NCI-H345 (cell line): Measurements from ENCODE around the gene PPP2R5D.
A peak's percentile ranks its signal among the peaks of the same experiment; 100 is the strongest.
"Not testable (repeated sequence)": the region's sequence is repeated elsewhere in the genome, so short reads cannot be mapped to it uniquely, and the experiment has no call there.

Experiments used
- DNase-seq: peaks from one replicate; lab custom pipeline; 2025; lab: John Stamatoyannopoulos, UW

Gene PPP2R5D

GRCh38 chr6:42996513-42996912 is 12.1 kb downstream of the PPP2R5D start:
- DNase-seq = no peak

GRCh38 chr6:42998205-42998604 is 13.8 kb downstream of the PPP2R5D start:
- DNase-seq = not testable (repeated sequence)

- no peak for DNase-seq
Observed at GRCh38 chr6:43001843-43002242, 17.5 kb downstream of the PPP2R5D start.

- no peak for DNase-seq
Observed at GRCh38 chr6:43005844-43006243, 21.5 kb downstream of the PPP2R5D start.

GRCh38 chr6:43006251-43006650 is 21.9 kb downstream of the PPP2R5D start:
- no peak for DNase-seq

GRCh38 chr6:43007126-43007525 is 22.8 kb downstream of the PPP2R5D start:
- DNase-seq = no peak

- peak; percentile 7 for DNase-seq
Observed at GRCh38 chr6:43009124-43009523, 24.8 kb downstream of the PPP2R5D start.

- no peak for DNase-seq
Observed at GRCh38 chr6:43011207-43011606, 26.8 kb downstream of the PPP2R5D start.

GRCh38 chr6:43012364-43012763 is 28.0 kb downstream of the PPP2R5D start:
- DNase-seq = no peak

GRCh38 chr6:43013097-43013842 is 28.9 kb downstream of the PPP2R5D start:
- DNase-seq = peak; percentile 30

GRCh38 chr6:43013843-43014433 is 29.6 kb downstream of the PPP2R5D start, which contains the start of the genes KLHDC3 and MEA1:
Gene KLHDC3 (plus strand): TSS chr6:43014249. CDS start chr6:43017193, 2,944 bp downstream.
Gene MEA1 (minus strand): TSS chr6:43013946. CDS start chr6:43013813, 133 bp downstream.
- DNase-seq = peak; percentile 100

GRCh38 chr6:43014434-43014909 is 30.1 kb downstream of the PPP2R5D start:
- no peak for DNase-seq

GRCh38 chr6:43016176-43016942 is 32.0 kb downstream of the PPP2R5D start:
- DNase-seq = no peak

GRCh38 chr6:43016943-43017334 is 32.6 kb downstream of the PPP2R5D start:
- DNase-seq = no peak

GRCh38 chr6:43019152-43019551 is 34.8 kb downstream of the PPP2R5D start:
- no peak for DNase-seq

GRCh38 chr6:43020052-43020705 is 35.8 kb downstream of the PPP2R5D start:
- no peak for DNase-seq

GRCh38 chr6:43020847-43021246 is 36.5 kb downstream of the PPP2R5D start:
- no peak for DNase-seq

GRCh38 chr6:43021270-43022047 is 37.1 kb downstream of the PPP2R5D start, which contains the start of gene RRP36:
Gene RRP36 (plus strand): TSS chr6:43021623. CDS start chr6:43021655, 32 bp downstream.
- peak; percentile 80 for DNase-seq

GRCh38 chr6:43024436-43024835 is 40.1 kb downstream of the PPP2R5D start:
- no peak for DNase-seq

GRCh38 chr6:43026365-43026764 is 42.0 kb downstream of the PPP2R5D start:
- no peak for DNase-seq

GRCh38 chr6:43029120-43029519 is 44.8 kb downstream of the PPP2R5D start:
- no peak for DNase-seq
